Thoracic aorta (tissue), 2 donors: ENCODE data around the gene FAM118B. TPM values are rescaled to one million over a fixed set of nuclear protein-coding genes. Genes with fewer than 3 reads are reported as not detected.
"Not testable (repeated sequence)": the region's sequence is repeated elsewhere in the genome, so short reads cannot be mapped to it uniquely, and the experiment has no call there.

Source experiments
- ATAC-seq: fragments of 150-250 bp; one replicate; pipeline ENCODE4 v1.8.0; 2017; ENCODE audit warnings: low read depth; ENCODE audit not compliant: insufficient number of reproducible peaks, low FRiP score
- DNase-seq: peaks from one replicate; pipeline ENCODE4 v3.0.0-alpha.2; 2020; ENCODE audit warnings: low spot score
- H3K27ac ChIP-seq, 2 donors: fragments of 200-600 bp; sonication (generic); 1 replicate in 1 of 2; 2 replicates in 1 of 2; pipeline ENCODE4 v1.5.1; 2016; ENCODE audit warnings: mild to moderate bottlenecking in 2 of 2, moderate library complexity in 2 of 2
- H3K27me3 ChIP-seq: fragments of 200-600 bp; sonication (generic); replicated peaks from 2 replicates; pipeline ENCODE4 v1.6.0; 2016; ENCODE audit warnings: mild to moderate bottlenecking; ENCODE audit not compliant: insufficient read depth
- H3K36me3 ChIP-seq: fragments of 200-600 bp; sonication (generic); one replicate; pipeline ENCODE4 v1.5.1; 2016
- H3K4me1 ChIP-seq, 2 donors: fragments of 200-600 bp; sonication (generic); 1 replicate in 1 of 2; 2 replicates in 1 of 2; pipeline versions ENCODE4 v1.5.1 to v1.6.0; 2016; ENCODE audit warnings: low read depth in 2 of 2, mild to moderate bottlenecking in 1 of 2; ENCODE audit not compliant: control insufficient read depth in 1 of 2
- H3K4me3 ChIP-seq: fragments of 200-600 bp; sonication (generic); 2 replicates; pipeline ENCODE4 v1.5.1; 2016; ENCODE audit warnings: mild to moderate bottlenecking
- H3K9me3 ChIP-seq: fragments of 200-600 bp; sonication (generic); 2 replicates; pipeline ENCODE4 v1.5.1; 2016
- CTCF ChIP-seq: fragments of 200-600 bp; sonication (generic); IDR thresholded peaks from one replicate; pipeline ENCODE4 v1.5.1; 2019; ENCODE audit warnings: antibody characterized with exemption
- total RNA-seq, 2 donors: library from RNA; depleted of rRNA; stranded (reverse); fragments of >200 nt; gene quantifications; one replicate each; pipeline versions ENCODE4 v1.1.0 to v1.2.3, GENCODE V29; 2016

Gene FAM118B
- total RNA-seq, 2 donors from 2014 or later, result 8.4 to 14.5 TPM

- Histone ChIP-seq H3K9me3 (no peaks in the 10 kb centered on the region), H3K36me3 (no peaks in the 10 kb centered on the region), H3K27ac (no peak overlapping the region), H3K27me3 (no peaks in the 10 kb centered on the region), H3K4me1 (no peaks in the 10 kb centered on the region), H3K4me3 (no peak overlapping the region)
- DNase-seq (no peak), ATAC-seq (no peak)
- no peak for TF ChIP-seq CTCF
Observed at GRCh38 chr11:126233391-126233790, 21.8 kb downstream of the FAM118B start.

- ATAC-seq, result no peak
- Histone ChIP-seq H3K4me1 (no peaks in the 10 kb centered on the region), H3K4me3 (no peak overlapping the region), H3K27ac (no peak overlapping the region), H3K27me3 (no peaks in the 10 kb centered on the region), H3K36me3 (no peaks in the 10 kb centered on the region), H3K9me3 (no peaks in the 10 kb centered on the region)
- no peak for DNase-seq
- TF ChIP-seq CTCF, result no peak
Observed at GRCh38 chr11:126246636-126247035, 35.1 kb downstream of the FAM118B start.

GRCh38 chr11:126253265-126253664, 41.7 kb downstream of the FAM118B start:
- ATAC-seq, result no peak
- no peak overlapping the region for H3K27ac ChIP-seq
- no peak for TF ChIP-seq CTCF
- H3K27me3 ChIP-seq, result no peaks in the 10 kb centered on the region
- no peaks in the 10 kb centered on the region for H3K9me3 ChIP-seq
- no peaks in the 10 kb centered on the region for H3K4me1 ChIP-seq
- H3K36me3 ChIP-seq, result peaks cover 4% of the 10 kb centered on the region
- no peak for DNase-seq
- no peak overlapping the region for H3K4me3 ChIP-seq

GRCh38 chr11:126254819-126255218, 43.2 kb downstream of the FAM118B start:
- ATAC-seq (no peak), DNase-seq (no peak)
- no peak for TF ChIP-seq CTCF
- H3K4me1 ChIP-seq, result no peaks in the 10 kb centered on the region
- peaks cover 4% of the 10 kb centered on the region for H3K36me3 ChIP-seq
- H3K9me3 ChIP-seq, result no peaks in the 10 kb centered on the region
- H3K27ac ChIP-seq, result no peak overlapping the region
- H3K4me3 ChIP-seq, result no peak overlapping the region
- no peaks in the 10 kb centered on the region for H3K27me3 ChIP-seq

- H3K27me3 ChIP-seq, ATAC-seq, DNase-seq, H3K27ac ChIP-seq, H3K4me3 ChIP-seq, H3K4me1 ChIP-seq, H3K9me3 ChIP-seq, H3K36me3 ChIP-seq: not testable (repeated sequence)
Observed at GRCh38 chr11:126255507-126255906, 43.9 kb downstream of the FAM118B start.

GRCh38 chr11:126256216-126256615, 44.6 kb downstream of the FAM118B start:
- Histone ChIP-seq H3K27me3 (no peaks in the 10 kb centered on the region), H3K4me3 (no peak overlapping the region), H3K4me1 (no peaks in the 10 kb centered on the region), H3K9me3 (no peaks in the 10 kb centered on the region), H3K36me3 (peaks cover 4% of the 10 kb centered on the region), H3K27ac (no peak overlapping the region)
- DNase-seq (no peak), ATAC-seq (no peak)
- TF ChIP-seq CTCF, result no peak
